T-helper 2 cell treated with Interferon-gamma antibody and Interleukin-4, amounts not matched to agents 5 μg/mL and 100 μg/mL, for 36 hours (primary cell): Measurements from ENCODE around the gene UVSSA.
A peak's percentile ranks its signal among the peaks of the same experiment; 100 is the strongest.

Experiments used
- DNase-seq: peaks from one replicate; pipeline ENCODE4 v3.0.0; 2021; ENCODE audit warnings: low spot score
- H3K27ac Mint-ChIP-seq: one replicate; pipeline ENCODE4 v1.8.0; 2021; ENCODE audit warnings: mild to moderate bottlenecking, mixed read lengths
- H3K27me3 Mint-ChIP-seq: one replicate; pipeline ENCODE4 v1.8.0; 2021; ENCODE audit warnings: low read depth, mixed read lengths
- H3K36me3 Mint-ChIP-seq: one replicate; pipeline ENCODE4 v1.8.0; 2021; ENCODE audit warnings: low read depth, mixed read lengths
- H3K4me1 Mint-ChIP-seq: one replicate; pipeline ENCODE4 v1.8.0; 2021; ENCODE audit warnings: low read depth, mixed read lengths
- H3K4me3 Mint-ChIP-seq: one replicate; pipeline ENCODE4 v1.8.0; 2022; ENCODE audit warnings: mild to moderate bottlenecking, moderate library complexity, mixed read lengths
- H3K9me3 Mint-ChIP-seq: one replicate; pipeline ENCODE4 v1.8.0; 2021; ENCODE audit warnings: mixed read lengths

Gene UVSSA

GRCh38 chr4:1406981-1407656 is 60.1 kb downstream of the UVSSA start:
- Mint-ChIP-seq H3K4me3 (peak overlapping the region; percentile 18), H3K4me1 (no peaks in the 10 kb centered on the region), H3K27ac (peak overlapping the region; percentile 26), H3K27me3 (peaks cover 39% of the 10 kb centered on the region), H3K9me3 (no peaks in the 10 kb centered on the region), H3K36me3 (peaks cover 2% of the 10 kb centered on the region)
- no peak for DNase-seq

GRCh38 chr4:1407657-1408333 is 60.8 kb downstream of the UVSSA start:
- Mint-ChIP-seq H3K4me1 (no peaks in the 10 kb centered on the region), H3K36me3 (peaks cover 2% of the 10 kb centered on the region), H3K27me3 (peaks cover 32% of the 10 kb centered on the region), H3K27ac (peak overlapping the region; percentile 45), H3K4me3 (no peak overlapping the region), H3K9me3 (no peaks in the 10 kb centered on the region)
- no peak for DNase-seq

GRCh38 chr4:1408418-1408817 is 61.4 kb downstream of the UVSSA start:
- no peaks in the 10 kb centered on the region for H3K4me1 Mint-ChIP-seq
- H3K27me3 Mint-ChIP-seq, result peaks cover 34% of the 10 kb centered on the region
- H3K36me3 Mint-ChIP-seq, result peaks cover 2% of the 10 kb centered on the region
- no peak overlapping the region for H3K4me3 Mint-ChIP-seq
- no peaks in the 10 kb centered on the region for H3K9me3 Mint-ChIP-seq
- DNase-seq, result no peak
- peak overlapping the region; percentile 74 for H3K27ac Mint-ChIP-seq

- Mint-ChIP-seq H3K27me3 (peaks cover 31% of the 10 kb centered on the region), H3K4me1 (no peaks in the 10 kb centered on the region), H3K27ac (no peak overlapping the region), H3K4me3 (no peak overlapping the region), H3K36me3 (peaks cover 2% of the 10 kb centered on the region), H3K9me3 (no peaks in the 10 kb centered on the region)
- DNase-seq, result no peak
Observed at GRCh38 chr4:1409079-1409478, 62.1 kb downstream of the UVSSA start.

- H3K27me3 Mint-ChIP-seq, result peaks cover 27% of the 10 kb centered on the region
- no peak overlapping the region for H3K27ac Mint-ChIP-seq
- H3K4me1 Mint-ChIP-seq, result no peaks in the 10 kb centered on the region
- peaks cover 2% of the 10 kb centered on the region for H3K36me3 Mint-ChIP-seq
- no peak for DNase-seq
- no peaks in the 10 kb centered on the region for H3K9me3 Mint-ChIP-seq
- no peak overlapping the region for H3K4me3 Mint-ChIP-seq
Observed at GRCh38 chr4:1409491-1410425, 62.8 kb downstream of the UVSSA start.

DNA sequence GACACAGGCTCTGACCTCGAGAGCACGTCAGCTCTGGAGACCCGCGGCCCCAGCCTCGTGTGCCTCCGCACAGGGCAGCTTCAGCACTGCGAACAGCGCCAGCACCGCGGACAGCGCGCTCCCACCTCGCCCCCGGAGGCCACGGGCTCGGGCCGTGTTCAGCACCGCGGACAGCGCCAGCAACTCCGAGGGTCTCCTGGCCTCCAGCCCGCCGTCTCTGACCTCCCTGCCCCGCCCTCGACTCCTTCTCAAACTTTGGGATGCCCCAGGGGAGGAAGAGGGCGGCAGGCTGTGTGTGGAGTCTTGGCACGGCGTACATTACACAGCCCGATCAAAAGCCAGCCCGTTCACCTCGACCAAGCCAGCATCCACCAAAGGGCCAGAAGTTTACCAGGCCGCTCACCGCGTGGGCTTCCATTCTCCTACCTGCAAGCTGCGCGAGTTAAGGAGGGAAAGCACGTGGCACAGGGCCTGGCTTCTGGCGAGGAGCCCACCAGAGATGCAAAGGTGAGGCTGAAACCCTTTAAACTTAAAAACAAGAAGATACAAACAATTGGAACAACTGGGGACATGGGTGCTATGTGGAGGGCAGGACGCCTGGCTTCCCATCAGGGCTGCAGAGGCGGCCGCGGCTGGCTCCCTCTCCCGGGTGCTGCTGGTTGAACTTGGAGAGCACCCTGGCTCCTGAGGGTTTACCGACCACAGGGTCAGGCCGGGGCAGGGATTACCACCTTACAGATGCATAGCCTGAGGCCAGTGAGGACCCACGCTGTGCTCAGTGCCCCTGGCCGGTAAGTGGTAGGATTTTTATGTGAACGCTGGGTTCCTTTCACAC is 63.7 kb downstream of the UVSSA start:
- Mint-ChIP-seq H3K4me3 (no peak overlapping the region), H3K4me1 (no peaks in the 10 kb centered on the region), H3K27me3 (peaks cover 26% of the 10 kb centered on the region), H3K36me3 (no peaks in the 10 kb centered on the region), H3K27ac (no peak overlapping the region), H3K9me3 (no peaks in the 10 kb centered on the region)
- DNase-seq, result peak; percentile 11

- Mint-ChIP-seq H3K36me3 (no peaks in the 10 kb centered on the region), H3K9me3 (no peaks in the 10 kb centered on the region), H3K27ac (no peak overlapping the region), H3K27me3 (peaks cover 26% of the 10 kb centered on the region), H3K4me1 (no peaks in the 10 kb centered on the region), H3K4me3 (no peak overlapping the region)
- no peak for DNase-seq
Observed at GRCh38 chr4:1411436-1412375, 64.7 kb downstream of the UVSSA start.

DNA sequence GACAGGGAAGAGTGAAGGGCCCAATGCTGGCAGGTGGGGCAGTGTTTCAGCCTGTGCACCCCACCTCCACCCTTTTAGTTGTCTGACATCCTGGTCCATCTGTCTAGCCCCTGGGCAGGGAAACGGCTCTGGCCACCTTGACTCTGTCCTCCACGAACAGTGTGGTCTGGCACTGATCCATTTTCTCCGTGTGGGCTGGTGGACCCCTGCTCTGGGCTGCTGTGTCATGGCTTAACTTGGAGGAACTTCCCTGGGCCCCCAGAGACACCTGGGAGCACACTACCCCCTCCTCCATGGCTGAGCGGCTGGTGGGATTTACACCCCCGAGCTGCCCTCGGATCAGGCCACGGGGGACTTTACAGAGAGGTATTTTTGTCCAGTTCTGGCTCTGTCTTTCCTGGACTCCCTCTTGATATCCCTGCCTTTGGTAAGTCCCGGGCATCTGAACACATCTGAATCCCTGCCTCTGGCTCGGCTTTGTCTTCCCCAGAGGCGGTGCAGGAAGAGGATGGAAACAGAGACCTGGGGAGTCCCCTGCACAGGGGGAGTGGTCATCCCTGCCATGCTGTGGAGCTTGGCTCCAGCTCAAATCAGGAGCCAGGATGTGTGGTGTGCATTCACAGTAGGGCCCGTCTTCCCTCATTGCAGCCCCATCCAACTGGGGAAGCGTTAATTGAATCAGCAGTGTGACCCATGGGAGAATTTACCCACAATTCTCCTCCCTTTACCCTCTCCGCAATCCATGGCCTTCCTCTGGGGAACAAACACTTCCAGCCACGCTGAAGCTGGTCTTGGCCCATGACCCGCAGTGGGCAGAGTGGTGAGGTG is 65.6 kb downstream of the UVSSA start:
- peaks cover 21% of the 10 kb centered on the region for H3K27me3 Mint-ChIP-seq
- no peak overlapping the region for H3K4me3 Mint-ChIP-seq
- no peaks in the 10 kb centered on the region for H3K4me1 Mint-ChIP-seq
- H3K36me3 Mint-ChIP-seq, result no peaks in the 10 kb centered on the region
- no peaks in the 10 kb centered on the region for H3K9me3 Mint-ChIP-seq
- no peak for DNase-seq
- H3K27ac Mint-ChIP-seq, result no peak overlapping the region

GRCh38 chr4:1413204-1413663 is 66.2 kb downstream of the UVSSA start:
- Mint-ChIP-seq H3K9me3 (no peaks in the 10 kb centered on the region), H3K27ac (no peak overlapping the region), H3K4me3 (no peak overlapping the region), H3K36me3 (no peaks in the 10 kb centered on the region), H3K27me3 (peaks cover 18% of the 10 kb centered on the region), H3K4me1 (no peaks in the 10 kb centered on the region)
- DNase-seq, result no peak

DNA sequence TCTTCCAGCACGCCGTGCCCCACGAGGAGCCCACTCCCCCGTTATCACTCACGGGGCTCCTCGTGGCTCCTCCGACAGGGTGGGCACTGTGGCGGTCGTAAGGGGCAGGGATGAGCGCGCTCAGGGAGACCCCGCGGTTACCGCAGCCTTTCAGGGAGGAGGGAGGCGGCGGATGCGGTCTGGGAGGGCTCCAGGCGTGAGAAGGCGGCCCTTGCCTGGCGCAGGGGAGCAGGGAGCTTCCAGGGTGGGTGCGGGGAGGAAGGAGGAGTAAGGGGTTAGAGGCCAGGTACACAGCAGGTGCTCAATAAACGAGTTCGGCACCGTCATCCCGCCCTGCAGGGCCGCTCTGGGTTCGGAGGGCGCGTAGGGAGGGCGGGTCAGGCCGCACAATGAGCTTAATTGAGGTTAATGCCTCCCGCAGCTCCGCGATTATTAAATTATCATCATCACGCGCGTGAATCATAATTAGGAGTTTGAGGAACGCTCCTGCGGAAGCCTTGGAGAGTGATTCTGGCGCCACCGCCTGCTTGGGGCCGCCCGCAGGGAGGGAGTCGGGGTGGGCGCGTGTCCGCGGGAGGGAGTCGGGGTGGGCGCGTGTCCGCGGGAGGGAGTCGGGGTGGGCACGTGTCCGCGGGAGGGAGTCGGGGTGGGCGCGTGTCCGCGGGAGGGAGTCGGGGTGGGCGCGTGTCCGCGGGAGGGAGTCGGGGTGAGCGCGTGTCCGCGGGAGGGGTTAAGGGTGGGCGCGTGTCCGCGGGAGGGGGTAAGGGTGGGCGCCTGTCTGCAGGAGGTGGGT is 66.9 kb downstream of the UVSSA start:
- Mint-ChIP-seq H3K9me3 (no peaks in the 10 kb centered on the region), H3K27me3 (peaks cover 12% of the 10 kb centered on the region), H3K4me3 (no peak overlapping the region), H3K4me1 (no peaks in the 10 kb centered on the region), H3K36me3 (no peaks in the 10 kb centered on the region), H3K27ac (no peak overlapping the region)
- no peak for DNase-seq

DNA sequence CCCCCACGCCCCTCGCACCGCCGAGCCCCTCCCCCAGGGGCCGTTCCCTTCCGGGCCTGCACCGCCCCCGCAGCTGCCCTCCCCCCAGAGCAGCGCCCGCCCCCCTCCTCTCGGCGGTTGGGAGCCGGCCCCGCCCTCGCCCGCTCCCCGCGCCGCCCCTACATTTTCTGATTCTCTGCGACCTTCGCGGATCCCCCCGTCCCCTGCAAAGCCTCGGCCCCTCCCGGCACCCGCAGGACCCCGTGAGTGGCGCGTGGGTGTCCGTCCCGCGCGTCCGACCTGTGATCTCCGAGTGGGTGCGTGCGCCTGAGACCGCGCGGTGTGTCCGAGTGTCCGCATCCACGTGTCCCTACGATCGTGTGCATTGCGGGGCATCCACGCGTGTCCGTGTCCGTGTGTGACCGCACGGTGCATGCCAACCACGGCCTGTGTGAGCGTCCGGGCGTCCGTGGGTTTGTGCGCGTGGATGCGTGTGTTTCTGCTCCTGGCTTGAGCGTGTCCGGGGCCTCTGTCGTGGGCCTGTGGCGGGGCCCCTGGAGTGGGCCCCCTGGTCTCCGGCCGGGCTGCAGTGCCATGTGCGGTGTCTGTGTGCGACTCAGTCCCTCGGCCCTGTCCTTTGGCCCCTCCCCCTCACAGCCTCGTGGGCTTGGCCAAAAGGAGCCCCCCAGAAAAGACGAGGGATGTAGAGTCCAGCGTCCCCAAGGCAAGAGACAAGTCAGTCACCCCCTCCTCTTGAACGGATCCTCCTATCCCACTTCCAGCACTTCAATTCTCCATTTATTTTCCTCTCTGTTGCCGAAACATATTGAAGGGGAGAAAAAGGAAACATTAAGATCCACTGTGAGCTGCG is 68.0 kb downstream of the UVSSA start:
- Mint-ChIP-seq H3K27ac (no peak overlapping the region), H3K27me3 (peaks cover 6% of the 10 kb centered on the region), H3K36me3 (no peaks in the 10 kb centered on the region), H3K4me1 (no peaks in the 10 kb centered on the region), H3K4me3 (no peak overlapping the region), H3K9me3 (no peaks in the 10 kb centered on the region)
- DNase-seq, result no peak
